Measurements from ENCODE around the gene MT1M. TPM values are rescaled to one million over a fixed set of nuclear protein-coding genes. Genes with fewer than 3 reads are reported as not detected.

Gene MT1M
- total RNA-seq, 1 donor from 2014 or later = 29.8 TPM

- TF ChIP-seq CTCF (IDR thresholded peaks at IDR 0.05) = no peak
- ATAC-seq (no peak), DNase-seq (no peak)
- no peaks in the 10 kb centered on the region for H3K36me3 ChIP-seq
- peaks cover 34% of the 10 kb centered on the region for H3K4me1 ChIP-seq
- no peaks in the 10 kb centered on the region for H3K9me3 ChIP-seq
- peak overlapping the region; percentile 61 for H3K4me3 ChIP-seq
- intact Hi-C loops (cut with DNase I) = no loop called here
- peaks cover 45% of the 10 kb centered on the region for H3K27me3 ChIP-seq (ENCODE audit: low read depth)
- H3K27ac ChIP-seq = peak overlapping the region; percentile 78
These were observed 665 bp upstream of the MT1M start for GRCh38 chr16:56631832-56632155.

- Histone ChIP-seq H3K27ac (peak overlapping the region; percentile 78), H3K36me3 (no peaks in the 10 kb centered on the region), H3K4me1 (peaks cover 30% of the 10 kb centered on the region), H3K9me3 (no peaks in the 10 kb centered on the region), H3K27me3 (ENCODE audit: low read depth) (peaks cover 53% of the 10 kb centered on the region), H3K4me3 (peak overlapping the region; percentile 61)
- intact Hi-C loops (cut with DNase I) = no loop called here
- DNase-seq (no peak), ATAC-seq (peak; percentile 4 to 10)
- TF ChIP-seq CTCF (IDR thresholded peaks at IDR 0.05) = no peak
These were observed 448 bp downstream of the MT1M start for GRCh38 chr16:56632848-56633365.

GRCh38 chr16:56633535-56633934, 1.1 kb downstream of the MT1M start:
- ATAC-seq (no peak), DNase-seq (no peak)
- intact Hi-C loops (cut with DNase I) = no loop called here
- Histone ChIP-seq H3K36me3 (no peaks in the 10 kb centered on the region), H3K9me3 (no peaks in the 10 kb centered on the region), H3K27me3 (ENCODE audit: low read depth) (peaks cover 59% of the 10 kb centered on the region), H3K27ac (peak overlapping the region; percentile 78), H3K4me3 (peak overlapping the region; percentile 61), H3K4me1 (peaks cover 36% of the 10 kb centered on the region)
- TF ChIP-seq CTCF (IDR thresholded peaks at IDR 0.05) = no peak

GRCh38 chr16:56634715-56635440, 2.4 kb downstream of the MT1M start:
- peaks cover 71% of the 10 kb centered on the region for H3K27me3 ChIP-seq (ENCODE audit: low read depth)
- DNase-seq = no peak
- no peaks in the 10 kb centered on the region for H3K36me3 ChIP-seq
- no peak for ATAC-seq
- H3K4me1 ChIP-seq = peaks cover 42% of the 10 kb centered on the region
- intact Hi-C loops (cut with DNase I) = no loop called here
- no peak overlapping the region for H3K27ac ChIP-seq
- no peaks in the 10 kb centered on the region for H3K9me3 ChIP-seq
- peak overlapping the region; percentile 25 for H3K4me3 ChIP-seq
- no peak for TF ChIP-seq CTCF (IDR thresholded peaks at IDR 0.05)

GRCh38 chr16:56635441-56635967, 3.0 kb downstream of the MT1M start:
- Histone ChIP-seq H3K36me3 (no peaks in the 10 kb centered on the region), H3K4me3 (peak overlapping the region; percentile 25), H3K9me3 (no peaks in the 10 kb centered on the region), H3K27ac (no peak overlapping the region), H3K27me3 (ENCODE audit: low read depth) (peaks cover 71% of the 10 kb centered on the region), H3K4me1 (peaks cover 42% of the 10 kb centered on the region)
- DNase-seq (no peak), ATAC-seq (no peak)
- TF ChIP-seq CTCF (IDR thresholded peaks at IDR 0.05) = no peak
- intact Hi-C loops (cut with DNase I) = no loop called here

All from lower lobe of right lung (tissue), 2 donors.